ENCODE results near the gene COQ9.

DNA sequence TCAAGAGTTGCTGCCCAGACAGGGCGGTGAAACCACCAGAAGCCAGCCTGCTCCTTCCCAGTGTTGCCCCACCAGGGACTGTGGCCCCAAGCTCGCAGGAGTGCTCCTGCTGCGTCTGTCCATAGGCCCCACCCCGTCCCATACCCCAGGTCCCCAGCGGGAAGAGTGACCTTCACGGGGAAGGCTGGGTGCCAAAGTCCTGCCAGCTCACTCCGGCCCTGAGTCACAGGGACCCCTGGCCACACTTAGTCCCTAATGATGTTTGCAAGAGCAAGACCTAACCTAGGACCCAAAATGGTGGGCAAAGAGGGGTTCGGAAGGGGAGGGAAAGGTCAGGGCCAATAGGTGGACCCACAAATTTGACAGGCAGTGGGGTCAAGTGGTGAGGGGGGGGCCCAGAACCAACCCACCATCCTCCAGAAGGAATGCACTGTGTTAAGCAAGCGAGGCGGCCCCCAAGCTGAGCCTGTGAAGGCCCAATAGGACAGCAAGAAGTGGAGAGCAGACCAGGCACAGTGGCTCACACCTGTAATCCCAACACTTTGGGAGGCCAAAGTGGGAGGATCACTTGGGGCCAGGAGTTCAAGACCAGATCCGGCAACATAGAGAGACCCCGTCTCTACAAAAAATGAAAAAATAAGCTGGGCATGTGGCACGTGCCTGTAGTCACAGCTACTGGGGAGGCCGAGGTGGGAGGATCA lies 35.7 kb downstream of the COQ9 start:
- TF ChIP-seq, protein P1, sequence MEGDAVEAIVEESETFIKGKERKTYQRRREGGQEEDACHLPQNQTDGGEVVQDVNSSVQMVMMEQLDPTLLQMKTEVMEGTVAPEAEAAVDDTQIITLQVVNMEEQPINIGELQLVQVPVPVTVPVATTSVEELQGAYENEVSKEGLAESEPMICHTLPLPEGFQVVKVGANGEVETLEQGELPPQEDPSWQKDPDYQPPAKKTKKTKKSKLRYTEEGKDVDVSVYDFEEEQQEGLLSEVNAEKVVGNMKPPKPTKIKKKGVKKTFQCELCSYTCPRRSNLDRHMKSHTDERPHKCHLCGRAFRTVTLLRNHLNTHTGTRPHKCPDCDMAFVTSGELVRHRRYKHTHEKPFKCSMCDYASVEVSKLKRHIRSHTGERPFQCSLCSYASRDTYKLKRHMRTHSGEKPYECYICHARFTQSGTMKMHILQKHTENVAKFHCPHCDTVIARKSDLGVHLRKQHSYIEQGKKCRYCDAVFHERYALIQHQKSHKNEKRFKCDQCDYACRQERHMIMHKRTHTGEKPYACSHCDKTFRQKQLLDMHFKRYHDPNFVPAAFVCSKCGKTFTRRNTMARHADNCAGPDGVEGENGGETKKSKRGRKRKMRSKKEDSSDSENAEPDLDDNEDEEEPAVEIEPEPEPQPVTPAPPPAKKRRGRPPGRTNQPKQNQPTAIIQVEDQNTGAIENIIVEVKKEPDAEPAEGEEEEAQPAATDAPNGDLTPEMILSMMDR (tag by site-specific recombination; IDR thresholded peaks at IDR 0.05), result no peak
- TF ChIP-seq MEIS1 (CRISPR knock-in tag; IDR thresholded peaks at IDR 0.05; ENCODE audit: borderline replicate concordance), result no peak
- no peak for TF ChIP-seq ZNF580 (tag by site-specific recombination; IDR thresholded peaks at IDR 0.05)
- TF ChIP-seq PRDM4 (tag by site-specific recombination; IDR thresholded peaks at IDR 0.05), result no peak
- TF ChIP-seq TCF7L2 (IDR thresholded peaks at IDR 0.05; ENCODE audit: borderline replicate concordance, low read depth, low read length), result no peak
- TF ChIP-seq ZNF146 (tag by site-specific recombination; IDR thresholded peaks at IDR 0.05), result no peak
- TF ChIP-seq YY1 (tag by site-specific recombination; IDR thresholded peaks at IDR 0.05), result no peak
- TF ChIP-seq SP7 (tag by site-specific recombination; IDR thresholded peaks at IDR 0.05), result no peak
- no peak for TF ChIP-seq OVOL3 (tag by site-specific recombination; IDR thresholded peaks at IDR 0.05)
